ENCODE results near the gene ATP11C.

GRCh38 chrX:139801397-139801813 is 131.4 kb downstream of the ATP11C start:
- TF ChIP-seq, protein P1, sequence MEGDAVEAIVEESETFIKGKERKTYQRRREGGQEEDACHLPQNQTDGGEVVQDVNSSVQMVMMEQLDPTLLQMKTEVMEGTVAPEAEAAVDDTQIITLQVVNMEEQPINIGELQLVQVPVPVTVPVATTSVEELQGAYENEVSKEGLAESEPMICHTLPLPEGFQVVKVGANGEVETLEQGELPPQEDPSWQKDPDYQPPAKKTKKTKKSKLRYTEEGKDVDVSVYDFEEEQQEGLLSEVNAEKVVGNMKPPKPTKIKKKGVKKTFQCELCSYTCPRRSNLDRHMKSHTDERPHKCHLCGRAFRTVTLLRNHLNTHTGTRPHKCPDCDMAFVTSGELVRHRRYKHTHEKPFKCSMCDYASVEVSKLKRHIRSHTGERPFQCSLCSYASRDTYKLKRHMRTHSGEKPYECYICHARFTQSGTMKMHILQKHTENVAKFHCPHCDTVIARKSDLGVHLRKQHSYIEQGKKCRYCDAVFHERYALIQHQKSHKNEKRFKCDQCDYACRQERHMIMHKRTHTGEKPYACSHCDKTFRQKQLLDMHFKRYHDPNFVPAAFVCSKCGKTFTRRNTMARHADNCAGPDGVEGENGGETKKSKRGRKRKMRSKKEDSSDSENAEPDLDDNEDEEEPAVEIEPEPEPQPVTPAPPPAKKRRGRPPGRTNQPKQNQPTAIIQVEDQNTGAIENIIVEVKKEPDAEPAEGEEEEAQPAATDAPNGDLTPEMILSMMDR (IDR thresholded peaks at IDR 0.05 in 4 of 5, conservative IDR thresholded peaks at IDR 0.05 in 1 of 5) = no peak
- no peak for TF ChIP-seq POLR2A (IDR thresholded peaks at IDR 0.05)
